Ecto neural progenitor cell (in vitro differentiated cells): ENCODE data around the gene ZNF579.

Experiments
- DNase-seq: peaks from one replicate; pipeline ENCODE4 v3.0.0-alpha.2; 2018; ENCODE audit warnings: low spot score

Gene ZNF579

DNA sequence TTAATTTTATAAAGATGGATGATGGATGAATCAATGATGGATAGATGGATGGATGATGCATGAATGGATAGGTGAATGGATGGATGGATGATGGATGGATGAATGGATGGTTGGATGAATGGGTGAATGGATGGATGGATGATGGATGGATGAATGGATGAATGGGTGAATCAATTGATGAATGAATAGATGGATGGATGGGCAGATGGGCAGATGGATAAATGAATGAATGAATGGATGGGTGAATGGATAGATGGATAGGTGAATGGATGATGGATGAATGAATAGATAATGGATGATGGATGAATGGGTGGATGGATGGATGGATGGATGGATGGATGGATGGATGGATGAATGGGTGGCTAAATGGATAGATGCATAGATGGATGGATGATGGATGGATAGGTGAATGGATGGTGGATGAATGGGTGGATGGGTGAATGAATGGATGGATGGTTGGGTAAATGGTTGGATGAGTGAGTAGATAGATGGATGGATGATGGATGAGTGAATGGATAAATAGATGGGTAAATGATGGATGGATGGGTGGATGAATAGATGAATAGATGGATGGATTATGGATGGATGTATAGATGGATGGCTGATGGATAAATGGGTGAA is 12.8 kb downstream of the ZNF579 start:
- no peak for DNase-seq

DNA sequence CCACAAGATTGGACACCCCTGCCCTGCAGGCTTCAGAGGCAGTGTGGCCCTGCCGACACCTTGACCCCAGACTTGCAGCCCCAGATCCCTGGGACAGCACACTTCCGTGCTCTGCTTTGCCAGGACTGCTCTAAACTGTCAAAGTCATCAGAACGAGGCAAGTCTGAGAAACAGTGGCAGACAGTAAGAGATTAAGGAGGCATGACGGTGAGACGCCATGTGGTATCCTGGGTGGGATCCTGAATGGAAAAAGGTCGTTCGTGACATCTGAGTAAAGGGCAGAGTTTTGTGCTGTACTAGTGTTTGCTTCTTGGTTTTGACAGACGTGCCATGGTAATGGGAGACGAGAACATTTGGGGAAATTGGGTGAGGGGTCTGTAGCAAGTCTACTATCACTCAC is 13.8 kb downstream of the ZNF579 start:
- no peak for DNase-seq

DNA sequence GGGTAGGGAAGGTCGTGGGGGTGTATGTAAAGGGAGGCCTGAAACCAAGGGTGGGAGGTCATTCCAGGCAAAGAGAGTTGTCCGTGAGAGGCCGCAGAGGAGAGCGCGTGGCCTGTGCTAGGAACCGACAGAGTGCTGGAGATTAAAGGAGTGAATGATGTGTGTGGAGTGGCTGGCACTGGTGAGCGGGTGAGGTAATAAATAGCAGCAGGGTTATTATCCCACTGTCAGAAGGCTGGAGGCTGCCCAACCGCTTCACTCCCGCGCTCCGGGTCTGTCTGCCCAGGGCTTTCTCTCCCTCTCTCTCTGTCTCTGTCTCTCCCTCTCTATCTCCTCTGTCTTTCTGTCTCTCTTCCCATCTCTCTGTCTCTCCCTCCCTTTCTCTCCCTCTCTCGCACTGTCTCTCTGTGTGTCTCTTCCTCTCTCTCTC is 17.4 kb downstream of the ZNF579 start:
- no peak for DNase-seq

DNA sequence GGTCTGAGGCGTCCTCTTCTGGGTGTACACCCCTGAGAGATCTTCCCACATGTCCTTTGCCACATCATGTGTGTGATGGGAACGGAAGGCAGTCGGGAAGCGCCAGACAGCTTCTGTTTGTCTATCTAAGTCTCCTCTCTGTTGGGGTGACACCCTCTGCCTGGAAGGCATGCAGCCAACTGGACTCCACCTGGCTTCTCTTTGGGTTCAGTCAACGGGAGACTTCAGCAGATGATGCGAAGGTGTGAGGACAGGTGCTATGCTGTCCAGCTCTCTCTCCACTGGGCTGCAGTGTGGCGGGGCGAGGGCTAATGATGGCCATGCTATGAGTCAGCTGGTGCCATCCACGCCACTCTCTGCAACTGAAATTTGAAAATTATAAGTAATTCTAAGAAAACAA is 21.0 kb downstream of the ZNF579 start:
- no peak for DNase-seq

DNA sequence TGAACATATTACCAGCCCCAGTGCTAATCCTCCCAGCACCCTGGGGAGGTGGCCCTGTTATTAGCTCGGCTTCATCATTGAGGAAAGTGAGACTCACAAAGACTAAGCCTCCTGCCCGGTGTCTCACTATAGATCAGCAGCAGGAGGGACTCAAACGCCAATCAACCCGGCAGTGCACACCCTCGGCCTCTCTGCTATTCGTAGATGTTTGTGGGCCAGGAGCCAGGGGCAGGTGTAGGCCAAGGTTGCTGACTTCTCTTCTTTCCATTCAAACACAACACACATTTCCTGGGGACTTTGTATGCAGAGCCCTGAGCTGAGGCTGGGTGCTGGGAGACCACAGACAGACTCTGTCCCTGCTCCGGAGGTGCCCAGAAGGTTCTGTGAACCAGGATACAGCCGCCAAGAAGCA is 25.9 kb downstream of the ZNF579 start:
- DNase-seq = no peak

DNA sequence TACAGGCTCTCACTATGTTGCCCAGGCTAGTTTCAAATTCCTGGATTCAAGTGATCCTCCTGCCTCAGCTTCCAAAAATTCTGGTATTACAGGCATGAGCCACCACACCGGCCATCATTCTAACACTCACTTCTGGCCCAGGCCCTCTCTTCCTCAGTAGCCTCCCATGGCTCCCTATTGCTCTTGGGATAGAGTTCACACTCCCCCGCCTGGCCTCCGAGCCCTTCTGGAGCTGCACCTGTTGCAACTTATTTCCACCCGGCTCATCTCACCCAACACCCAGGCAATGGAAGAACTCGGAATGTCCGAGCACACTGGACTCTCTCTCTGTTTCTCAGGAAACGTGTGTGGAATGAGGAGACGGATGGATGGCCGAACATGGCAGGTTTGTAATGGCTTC is 26.3 kb downstream of the ZNF579 start:
- no peak for DNase-seq

DNA sequence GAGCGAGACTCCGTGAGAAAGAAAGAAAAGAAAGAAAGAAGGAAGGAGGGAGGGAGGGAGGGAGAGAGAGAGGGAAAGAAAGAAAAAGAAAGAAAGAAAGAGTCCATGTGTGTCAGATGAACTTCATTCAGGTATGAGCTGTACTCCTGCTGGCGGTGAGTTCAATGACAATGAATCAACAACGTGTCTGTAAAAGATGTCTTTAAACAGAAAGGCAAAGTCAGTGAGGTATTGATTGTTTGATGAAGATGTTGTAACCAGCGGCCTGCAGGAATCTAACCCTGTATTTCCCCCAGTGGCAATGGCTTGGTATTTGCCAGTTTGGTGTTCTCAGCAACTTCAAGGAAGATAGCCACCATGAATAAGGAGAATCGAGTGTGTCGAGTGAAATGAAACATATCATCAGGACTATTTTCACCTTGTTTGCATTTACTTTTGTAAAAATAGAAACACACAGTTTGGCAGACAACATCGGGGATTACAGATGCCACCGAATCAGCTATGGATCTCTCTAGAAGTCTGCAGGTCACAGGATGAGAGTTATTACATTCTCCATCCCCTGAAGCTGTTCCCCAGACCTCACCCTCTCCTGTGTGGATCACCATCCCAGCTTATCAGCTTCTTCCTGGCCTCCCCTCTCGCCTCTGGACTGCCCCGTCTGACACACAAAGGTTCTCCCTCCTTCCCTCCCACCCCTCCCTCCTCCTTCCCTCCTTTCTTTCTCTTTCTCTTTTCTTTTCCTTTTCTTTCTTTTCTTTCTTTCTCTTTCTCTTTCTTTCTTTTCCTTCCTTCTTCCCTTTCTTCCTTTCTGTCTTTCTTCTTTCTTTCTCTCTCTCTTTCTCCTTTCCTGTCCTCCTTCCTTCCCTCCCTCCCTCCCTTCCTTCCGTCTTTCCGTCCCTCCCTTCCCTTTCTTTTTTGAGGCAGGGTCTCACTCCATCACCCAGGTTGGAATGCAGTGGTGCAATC is 27.1 kb downstream of the ZNF579 start:
- no peak for DNase-seq

DNA sequence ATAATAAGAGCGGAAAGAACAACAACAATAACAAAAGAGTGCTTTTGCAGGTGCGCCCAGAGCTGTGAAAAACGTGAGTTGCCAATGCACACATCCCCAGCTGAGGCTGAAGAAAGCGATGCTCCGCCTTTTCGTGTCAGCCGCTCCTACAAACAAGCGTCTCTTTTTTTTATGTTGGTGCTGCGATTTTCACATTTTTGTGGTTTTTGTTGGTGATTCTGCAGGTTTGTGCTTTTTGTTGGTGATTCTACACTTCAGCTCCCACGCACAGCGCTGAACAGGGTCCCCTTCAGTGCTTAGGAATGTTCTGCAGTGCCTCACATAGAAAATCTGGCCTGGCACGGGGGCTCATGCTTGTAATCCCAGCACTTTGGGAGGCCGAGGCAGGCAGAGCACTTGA is 28.0 kb downstream of the ZNF579 start:
- DNase-seq = no peak

DNA sequence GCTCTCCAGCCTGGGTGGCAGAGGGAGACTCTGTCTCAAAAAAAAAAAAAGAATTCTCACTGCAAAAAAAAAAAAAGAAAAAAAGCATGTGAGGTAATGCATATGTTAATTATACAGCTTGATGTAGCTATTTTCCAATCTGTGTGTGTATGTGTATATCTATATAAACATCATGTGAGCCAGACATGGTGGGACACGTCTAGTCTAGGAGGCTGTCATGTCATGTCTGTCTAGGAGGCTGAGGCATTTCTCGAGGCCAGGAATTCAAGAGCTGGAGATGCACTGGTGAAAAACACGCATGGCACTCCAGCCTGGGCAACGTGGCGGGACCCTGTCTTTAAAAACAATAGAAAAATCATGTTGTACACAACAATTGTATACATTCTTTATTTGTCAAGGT is 28.4 kb downstream of the ZNF579 start:
- no peak for DNase-seq

DNA sequence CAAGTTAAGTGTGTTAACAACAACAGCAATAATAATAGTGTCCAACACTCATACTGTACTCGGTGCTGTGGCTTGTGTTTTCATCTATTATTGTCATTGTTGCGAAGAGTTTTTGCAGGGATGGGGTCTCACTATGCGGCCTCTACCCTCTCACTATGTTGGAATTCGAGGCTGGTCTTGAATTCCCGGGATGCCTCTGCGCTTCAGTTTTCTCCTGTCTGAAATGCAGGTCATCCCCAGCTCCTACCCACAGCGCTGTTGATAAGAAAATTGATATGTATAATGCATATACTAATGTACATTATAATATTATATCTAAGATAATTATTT is 30.4 kb downstream of the ZNF579 start:
- no peak for DNase-seq

DNA sequence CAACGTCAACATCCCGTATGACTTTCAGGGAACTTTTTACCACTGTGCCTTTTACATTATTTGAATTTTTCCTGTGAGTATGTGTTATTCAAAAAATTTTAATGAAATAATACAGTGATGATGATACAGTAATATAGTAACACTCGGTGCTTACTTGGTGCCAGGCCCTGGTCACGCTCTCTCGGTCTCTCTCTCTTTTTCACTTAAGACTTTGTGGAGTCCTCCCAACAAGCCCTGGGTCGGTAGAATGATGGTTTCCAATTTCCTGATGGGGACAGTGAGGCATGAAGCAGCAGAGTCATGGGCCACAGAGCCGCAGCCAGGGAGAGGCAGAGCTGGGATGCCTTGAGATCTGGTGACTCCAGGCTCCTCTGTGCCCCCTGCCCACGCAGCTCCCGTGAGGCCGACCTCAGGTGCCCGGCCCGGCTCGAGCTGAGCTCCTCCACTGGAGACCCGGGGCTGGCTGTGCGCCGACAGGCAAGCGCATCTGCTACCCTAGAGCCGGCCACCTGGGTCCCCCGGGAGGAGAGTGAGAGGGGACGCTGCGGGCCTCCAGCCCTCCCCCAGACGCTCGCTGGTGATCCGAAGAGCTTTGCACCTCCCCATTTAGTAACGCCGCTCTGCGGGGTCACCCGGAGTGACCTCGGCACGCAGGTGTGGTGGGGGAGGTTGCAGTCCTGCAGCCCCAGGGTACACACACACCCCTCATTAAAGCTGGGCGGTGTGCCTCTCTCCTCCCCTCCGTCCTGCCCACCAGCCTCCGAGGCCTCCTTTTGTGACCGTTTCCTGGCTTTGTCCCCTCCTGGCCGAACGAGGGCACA is 30.9 kb downstream of the ZNF579 start:
- DNase-seq = peak; percentile 82

DNA sequence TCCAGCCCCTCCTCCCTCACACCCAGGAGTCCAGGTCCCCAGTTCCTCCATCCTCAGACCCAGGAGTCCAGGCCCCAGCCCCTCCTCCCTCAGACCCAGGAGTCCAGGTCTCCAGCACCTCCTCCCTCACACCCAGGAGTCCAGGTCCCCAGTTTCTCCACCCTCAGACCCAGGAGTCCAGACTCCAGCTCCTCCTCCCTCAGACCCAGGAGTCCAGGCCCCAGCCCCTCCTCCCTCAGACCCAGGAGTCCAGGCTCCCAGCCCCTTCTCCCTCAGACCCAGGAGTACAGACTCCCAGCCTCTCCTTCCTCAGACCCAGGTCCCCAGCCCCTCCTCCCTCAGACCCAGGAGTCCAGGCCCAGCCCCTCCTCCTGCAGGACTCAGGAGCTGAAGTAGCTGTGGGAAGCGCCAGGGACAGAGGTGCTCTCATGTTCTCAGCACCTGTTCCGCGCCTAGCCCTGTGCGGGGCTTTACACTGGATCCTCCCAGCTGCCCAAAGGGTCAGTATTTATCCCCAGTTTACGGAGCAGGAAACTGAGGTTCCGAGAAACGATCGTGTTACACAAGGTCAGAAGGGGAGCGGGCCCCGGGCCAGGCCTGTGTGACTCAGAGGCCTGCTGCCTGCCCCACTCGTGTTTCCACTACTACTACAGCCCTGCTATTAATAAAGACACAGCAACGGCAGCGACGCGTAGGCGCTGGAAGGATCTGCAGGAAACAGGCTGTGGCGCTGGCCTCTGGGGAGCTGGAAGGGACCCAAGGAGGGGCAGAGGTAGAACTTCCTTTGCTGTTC is 33.6 kb downstream of the ZNF579 start:
- DNase-seq = no peak

DNA sequence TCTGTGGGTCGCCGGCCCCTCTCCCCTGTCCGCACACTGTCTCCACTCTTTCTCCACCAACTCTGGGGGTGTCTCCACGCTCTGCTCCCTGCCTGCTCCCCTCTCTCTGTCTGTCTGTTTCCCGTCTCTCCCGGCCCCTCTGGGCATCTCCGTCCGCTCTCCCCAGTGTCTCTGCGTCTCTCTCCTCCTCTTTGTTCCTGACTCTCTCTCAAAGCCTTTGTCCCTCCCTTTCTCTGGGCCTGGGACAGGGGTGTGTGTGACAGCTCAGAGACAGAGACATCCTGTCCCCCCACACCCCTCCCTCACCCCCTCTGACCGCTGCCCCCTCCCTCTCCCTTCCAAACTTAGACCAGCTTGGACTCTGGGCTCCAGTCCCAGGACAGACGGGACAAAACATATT is 34.6 kb downstream of the ZNF579 start:
- no peak for DNase-seq

DNA sequence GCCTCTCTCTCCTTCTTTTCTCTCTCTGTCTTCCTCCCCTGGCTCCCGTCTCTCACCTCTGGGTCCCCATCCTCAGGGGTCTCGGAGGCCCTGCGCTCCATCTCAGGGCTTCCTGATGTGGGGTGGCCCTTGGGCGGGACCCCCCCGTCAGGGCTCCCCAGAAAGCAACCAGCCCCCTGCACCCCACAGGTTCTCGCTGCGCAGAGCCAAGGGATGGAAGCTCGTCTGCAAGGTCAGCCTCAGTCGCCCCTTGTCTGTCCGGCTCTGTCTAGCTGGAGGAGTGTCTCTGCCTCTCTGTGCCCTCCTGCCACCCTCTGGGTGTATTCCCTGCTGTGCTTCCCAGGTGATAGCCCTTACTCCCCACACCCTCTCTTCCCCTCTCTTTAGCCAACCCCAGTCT is 35.2 kb downstream of the ZNF579 start, which contains the start of gene SBK3:
TSS of gene SBK3 (minus strand) at position 101 of the 400 bp plus-strand sequence. CDS start at position 101, 0 bp downstream.
- DNase-seq = no peak

DNA sequence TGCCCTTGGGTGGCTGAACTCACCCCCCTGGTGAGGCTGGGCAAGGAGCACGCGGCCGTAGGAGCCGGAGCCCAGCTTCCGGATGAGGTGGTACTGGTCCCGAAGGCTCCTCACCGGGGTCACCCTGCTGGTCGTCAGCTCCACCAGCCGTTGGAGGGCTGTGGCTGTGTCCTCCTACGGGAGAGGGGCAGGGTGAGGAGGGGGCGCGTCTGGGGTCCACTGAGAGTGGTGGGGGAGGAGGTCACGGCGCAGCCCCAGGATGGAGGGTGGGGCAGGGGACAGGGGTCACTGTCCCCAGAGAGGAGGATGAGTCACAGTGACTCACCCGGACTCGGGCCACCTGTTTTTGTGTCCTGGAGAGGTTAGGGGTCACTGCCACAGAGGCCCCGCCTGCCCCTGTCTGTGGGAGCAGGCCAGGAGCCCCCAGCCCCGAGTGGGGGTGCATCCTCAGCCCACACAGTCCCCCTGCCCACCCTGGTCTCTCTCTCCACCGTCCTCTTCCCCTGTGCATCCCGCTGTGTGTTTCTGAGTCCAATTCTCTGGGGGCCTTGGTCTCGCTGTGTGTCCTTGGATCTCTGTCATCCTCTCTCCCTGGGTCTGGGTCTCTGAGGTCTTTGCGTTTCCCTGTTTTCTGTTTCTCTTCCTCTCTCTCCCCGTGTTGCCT is 35.7 kb downstream of the ZNF579 start:
- DNase-seq = no peak

DNA sequence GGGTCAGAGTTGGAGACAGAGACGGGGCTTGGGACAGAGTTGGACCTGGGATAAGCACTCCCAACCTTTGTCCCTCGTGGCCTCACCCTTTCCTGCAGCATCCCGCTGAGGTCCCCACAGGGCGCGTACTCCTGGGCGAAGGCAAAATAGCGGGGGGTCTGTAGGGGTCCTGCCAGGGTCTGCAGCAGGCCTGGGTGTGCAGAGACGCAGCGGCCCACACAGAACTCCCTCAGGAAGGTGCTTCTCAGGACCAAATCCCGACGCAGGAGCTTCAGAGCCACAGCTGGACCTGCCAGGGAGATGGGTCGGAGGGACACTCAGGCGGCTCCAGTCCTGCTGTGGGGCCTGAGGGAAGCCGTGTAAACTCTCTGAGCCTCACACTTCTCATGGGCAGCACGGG is 36.6 kb downstream of the ZNF579 start:
- no peak for DNase-seq

DNA sequence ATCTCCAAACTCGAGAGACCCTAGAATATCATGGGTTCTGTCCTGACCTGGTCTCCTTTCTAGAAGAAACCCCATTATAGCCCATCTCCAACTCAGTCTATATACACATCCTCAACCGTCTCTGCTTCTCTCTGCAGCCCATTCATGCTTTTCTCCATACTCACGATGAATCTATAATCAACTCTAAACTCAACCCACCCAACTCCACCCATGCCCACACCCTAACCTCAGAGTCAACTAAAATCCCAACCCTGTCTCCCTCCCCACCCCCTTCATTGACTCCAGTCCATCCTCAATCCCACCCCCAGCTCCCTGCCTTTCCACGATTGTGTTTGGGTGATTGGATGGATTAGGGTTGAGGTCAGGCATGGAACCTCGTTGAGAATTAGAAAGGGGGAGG is 37.1 kb downstream of the ZNF579 start:
- DNase-seq = no peak

DNA sequence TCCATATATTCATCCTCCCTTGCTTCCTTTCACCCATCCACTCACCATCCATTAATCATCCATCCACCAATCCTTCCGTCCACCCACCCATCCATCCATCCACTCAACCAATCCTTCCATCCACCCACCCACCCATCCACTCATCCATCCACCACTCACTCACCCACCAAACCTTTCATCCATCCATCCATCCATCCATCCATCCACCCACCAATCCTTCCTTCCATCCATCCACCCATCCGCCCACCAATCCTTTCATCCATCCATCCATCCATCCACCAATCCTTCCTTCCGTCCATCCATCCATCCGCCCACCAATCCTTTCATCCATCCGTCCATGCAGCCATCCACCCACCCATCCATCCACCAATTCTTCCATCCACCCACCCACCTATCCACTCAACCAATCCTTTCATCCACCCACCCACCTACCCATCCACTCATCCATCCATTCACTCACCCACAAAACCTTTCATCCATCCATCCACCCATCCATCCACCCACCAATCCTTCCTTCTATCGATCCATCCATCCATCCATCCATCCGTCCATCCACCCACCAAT is 38.3 kb downstream of the ZNF579 start:
- DNase-seq = no peak

DNA sequence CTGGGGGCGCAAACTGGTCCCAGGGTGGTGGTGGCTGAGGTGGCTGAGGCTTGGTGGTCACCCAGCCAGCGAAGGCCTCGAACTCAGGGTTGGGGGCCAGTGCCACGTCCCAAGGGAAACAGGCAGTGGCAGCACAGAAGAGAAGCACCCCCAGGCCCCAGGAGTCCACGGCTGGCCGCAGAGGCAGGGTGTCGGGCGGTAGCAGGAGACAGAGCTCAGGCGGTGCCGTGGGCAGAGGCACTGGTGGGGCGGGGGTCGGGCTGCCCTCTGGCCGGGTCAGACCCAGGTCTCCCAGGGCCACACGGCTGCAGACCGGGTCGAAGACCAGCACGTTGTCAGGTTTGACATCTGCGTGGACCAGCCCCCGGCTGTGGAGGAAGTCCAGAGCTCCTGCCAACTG is 39.6 kb downstream of the ZNF579 start:
- no peak for DNase-seq

DNA sequence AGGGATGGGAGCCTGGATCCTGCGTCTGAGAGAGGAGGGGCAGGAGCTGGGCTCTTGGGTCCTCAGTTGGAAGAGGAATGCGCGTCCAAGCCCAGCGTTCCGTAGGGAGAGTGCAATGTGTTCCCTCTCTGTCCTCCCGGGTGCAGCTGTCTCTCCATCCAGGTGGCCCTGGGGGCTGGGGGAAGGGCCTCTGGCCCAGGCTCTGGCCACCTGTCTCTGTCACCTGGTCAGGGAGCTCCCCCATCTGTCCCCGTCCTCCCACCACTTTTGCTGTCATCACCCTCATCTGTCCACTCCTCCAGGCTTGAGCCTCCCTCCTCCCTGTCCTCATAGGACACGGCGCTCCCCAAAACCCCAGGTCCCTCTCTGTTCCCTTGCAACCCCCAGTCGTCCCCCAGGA is 40.0 kb downstream of the ZNF579 start:
- no peak for DNase-seq
